ENCODE results near the gene CNTNAP2.

The CNTNAP2 gene

GRCh38 chr7:147432079-147432478 is 1315.5 kb downstream of the CNTNAP2 start:
- H3K4me3 ChIP-seq (replicated peaks; ENCODE audit: low read depth, low read length) = no peak overlapping the region
- peak; percentile 6 for TF ChIP-seq CTCF (IDR thresholded peaks at IDR 0.05; ENCODE audit: low read depth, low read length, missing control alignments)
- DNase-seq (ENCODE audit: extremely low read depth, low read depth) = no peak

- no peak for DNase-seq (ENCODE audit: extremely low read depth, low read depth)
- no peak for TF ChIP-seq CTCF (IDR thresholded peaks at IDR 0.05; ENCODE audit: low read depth, low read length, missing control alignments)
- H3K4me3 ChIP-seq (replicated peaks; ENCODE audit: low read depth, low read length) = no peak overlapping the region
Observed at GRCh38 chr7:147432576-147432975, 1316.0 kb downstream of the CNTNAP2 start.

- DNase-seq (ENCODE audit: extremely low read depth, low read depth) = no peak
- no peak for TF ChIP-seq CTCF (IDR thresholded peaks at IDR 0.05; ENCODE audit: low read depth, low read length, missing control alignments)
- no peak overlapping the region for H3K4me3 ChIP-seq (replicated peaks; ENCODE audit: low read depth, low read length)
Observed at GRCh38 chr7:147436718-147437117, 1320.1 kb downstream of the CNTNAP2 start.

GRCh38 chr7:147438216-147438615 is 1321.6 kb downstream of the CNTNAP2 start:
- DNase-seq (ENCODE audit: extremely low read depth, low read depth) = no peak
- H3K4me3 ChIP-seq (replicated peaks; ENCODE audit: low read depth, low read length) = no peak overlapping the region
- no peak for TF ChIP-seq CTCF (IDR thresholded peaks at IDR 0.05; ENCODE audit: low read depth, low read length, missing control alignments)

- no peak for TF ChIP-seq CTCF (IDR thresholded peaks at IDR 0.05; ENCODE audit: low read depth, low read length, missing control alignments)
- H3K4me3 ChIP-seq (replicated peaks; ENCODE audit: low read depth, low read length) = no peak overlapping the region
Observed at GRCh38 chr7:147443942-147444341, 1327.3 kb downstream of the CNTNAP2 start.

GRCh38 chr7:147452816-147453215 is 1336.2 kb downstream of the CNTNAP2 start:
- no peak for DNase-seq (ENCODE audit: extremely low read depth, low read depth)
- H3K4me3 ChIP-seq (replicated peaks; ENCODE audit: low read depth, low read length) = no peak overlapping the region
- TF ChIP-seq CTCF (IDR thresholded peaks at IDR 0.05; ENCODE audit: low read depth, low read length, missing control alignments) = no peak

More at GRCh38 chr7:147443942-147444341, 1327.3 kb downstream of the CNTNAP2 start:
- DNase-seq (ENCODE audit: extremely low read depth, low read depth) = no peak

GRCh38 chr7:147465223-147465622 is 1348.6 kb downstream of the CNTNAP2 start:
- DNase-seq (ENCODE audit: extremely low read depth, low read depth) = no peak
- no peak overlapping the region for H3K4me3 ChIP-seq (replicated peaks; ENCODE audit: low read depth, low read length)
- TF ChIP-seq CTCF (IDR thresholded peaks at IDR 0.05; ENCODE audit: low read depth, low read length, missing control alignments) = no peak
